IMR-90 (cell line): ENCODE results near the gene RERE. TPM values are rescaled to one million over a fixed set of nuclear protein-coding genes. Genes with fewer than 3 reads are reported as not detected.
A peak's percentile ranks its signal among the peaks of the same experiment; 100 is the strongest.

Experiments used
- ATAC-seq: fragments of 200-7000 bp; cut with Tn5 transposase; 2 replicates; pipeline ENCODE4 v1.9.1; 2020; ENCODE audit warnings: low read depth, mild to moderate bottlenecking, moderate library complexity
- BruUV-seq: library from RNA; stranded (reverse); fragments of 400-500 nt; replicated peaks from 2 replicates; lab custom pipeline; 2021; lab: Mats Ljungman, UMichigan
- CTCF ChIA-PET: fragments of 300-600 bp; formaldehyde crosslinking; extraction: SDS; loops from one replicate; lab custom pipeline; 2021; ENCODE audit warnings: antibody characterized with exemption; lab: Yijun Ruan, JAX
- POLR2A ChIA-PET: fragments of 300-600 bp; sonication (Branson Sonifier 250); formaldehyde crosslinking; loops from one replicate; lab custom pipeline; 2022; ENCODE audit warnings: antibody characterized with exemption; ENCODE audit not compliant: unreplicated experiment; lab: Charles Lee
- DNase-seq: peaks from one replicate; pipeline ENCODE4 v3.0.0; 2013
- H2AFZ ChIP-seq: replicated peaks from 2 replicates; pipeline ENCODE3; 2013; ENCODE audit warnings: low read length, mild to moderate bottlenecking; ENCODE audit not compliant: poor library complexity
- H2AK5ac ChIP-seq: 2 replicates; pipeline ENCODE4 v1.6.1; 2013; ENCODE audit warnings: low read depth, low read length, inconsistent platforms
- H2AK9ac ChIP-seq: replicated peaks from 2 replicates; pipeline ENCODE3; 2013; ENCODE audit warnings: mild to moderate bottlenecking, low read depth, low read length, moderate library complexity; ENCODE audit not compliant: poor library complexity
- H2BK120ac ChIP-seq: 2 replicates; pipeline ENCODE4 v1.6.1; 2013; ENCODE audit warnings: low read depth, low read length, inconsistent platforms
- H2BK15ac ChIP-seq: 3 replicates; pipeline ENCODE4 v1.6.1; 2013; ENCODE audit warnings: low read depth, low read length, inconsistent platforms
- H2BK20ac ChIP-seq: 2 replicates; pipeline ENCODE4 v1.6.1; 2013; ENCODE audit warnings: low read depth, mild to moderate bottlenecking, inconsistent platforms, low read length, moderate library complexity
- H2BK5ac ChIP-seq: 2 replicates; pipeline ENCODE4 v1.6.1; 2013; ENCODE audit warnings: mild to moderate bottlenecking, low read depth, low read length, inconsistent platforms; ENCODE audit not compliant: poor library complexity, severe bottlenecking
- H3K14ac ChIP-seq: replicated peaks from 2 replicates; pipeline ENCODE4 v1.6.1; 2013; ENCODE audit warnings: low read depth, low read length, inconsistent platforms
- H3K18ac ChIP-seq: 2 replicates; pipeline ENCODE4 v1.6.1; 2013; ENCODE audit warnings: low read depth, low read length, control low read depth
- H3K23ac ChIP-seq: 2 replicates; pipeline ENCODE4 v1.6.1; 2013; ENCODE audit warnings: low read depth, low read length, inconsistent platforms
- H3K27ac ChIP-seq: 2 replicates; pipeline ENCODE4 v1.5.1; 2013; ENCODE audit warnings: mild to moderate bottlenecking, control low read depth, low read length; ENCODE audit not compliant: insufficient read depth
- H3K27me3 ChIP-seq: 2 replicates; pipeline ENCODE4 v1.6.1; 2013; ENCODE audit warnings: low read length; ENCODE audit not compliant: control insufficient read depth, insufficient read depth
- H3K36me3 ChIP-seq: 2 replicates; pipeline ENCODE4 v1.6.1; 2013; ENCODE audit warnings: low read length, mixed read lengths; ENCODE audit not compliant: control insufficient read depth, insufficient read depth
- H3K4ac ChIP-seq: 2 replicates; pipeline ENCODE4 v1.6.1; 2013; ENCODE audit warnings: low read depth, low read length, inconsistent platforms
- H3K4me1 ChIP-seq: 2 replicates; pipeline ENCODE4 v1.6.1; 2013; ENCODE audit warnings: low read length, mixed read lengths; ENCODE audit not compliant: control insufficient read depth, insufficient read depth
- H3K4me2 ChIP-seq: 2 replicates; pipeline ENCODE4 v1.6.1; 2013; ENCODE audit warnings: low read depth, mild to moderate bottlenecking, control low read depth, low read length, moderate library complexity
- H3K4me3 ChIP-seq: 2 replicates; pipeline ENCODE4 v1.5.1; 2013; ENCODE audit warnings: low read depth, mild to moderate bottlenecking, control low read depth, low read length, moderate library complexity; ENCODE audit not compliant: insufficient read depth
- H3K56ac ChIP-seq: 2 replicates; pipeline ENCODE4 v1.6.1; 2013; ENCODE audit warnings: low read length, inconsistent platforms; ENCODE audit not compliant: insufficient read depth; ENCODE audit errors: extremely low read depth
- H3K79me1 ChIP-seq, 2 experiments: 2 replicates each; pipeline ENCODE4 v1.6.1; 2013; ENCODE audit warnings: low read length in 2 of 2, inconsistent platforms in 1 of 2, low read depth in 1 of 2
- H3K9ac ChIP-seq: 2 replicates; pipeline ENCODE4 v1.6.1; 2013; ENCODE audit warnings: low read depth, low read length, control low read depth
- H3K9me1 ChIP-seq: 2 replicates; pipeline ENCODE4 v1.6.1; 2013; ENCODE audit warnings: low read length, inconsistent platforms; ENCODE audit not compliant: insufficient read depth
- H3K9me3 ChIP-seq: 2 replicates; pipeline ENCODE4 v1.6.1; 2013; ENCODE audit warnings: low read length; ENCODE audit not compliant: control insufficient read depth, insufficient read depth
- H4K20me1 ChIP-seq: 2 replicates; pipeline ENCODE4 v1.6.1; 2013; ENCODE audit warnings: low read length, inconsistent platforms; ENCODE audit not compliant: insufficient read depth
- H4K5ac ChIP-seq: 2 replicates; pipeline ENCODE4 v1.6.1; 2013; ENCODE audit warnings: mild to moderate bottlenecking, low read depth, low read length, control low read depth
- H4K8ac ChIP-seq, 2 experiments: 2 replicates each; pipeline ENCODE4 v1.6.1; 2013; ENCODE audit warnings: low read depth in 2 of 2, low read length in 2 of 2, control low read depth in 1 of 2, inconsistent platforms in 1 of 2
- H4K91ac ChIP-seq: 2 replicates; pipeline ENCODE4 v1.6.1; 2013; ENCODE audit warnings: low read depth, low read length, inconsistent platforms; ENCODE audit not compliant: insufficient read depth
- BHLHE40 ChIP-seq: fragments of 150-350 bp; IDR thresholded peaks from 2 replicates; pipeline ENCODE4 v1.6.1; 2016; ENCODE audit warnings: mild to moderate bottlenecking, low read depth, low read length
- CEBPB ChIP-seq: IDR thresholded peaks from 2 replicates; pipeline ENCODE4 v1.6.1; 2012; ENCODE audit warnings: low read depth, low read length, improper control_type of control experiment
- CHD1 ChIP-seq: IDR thresholded peaks from 2 replicates; pipeline ENCODE4 v1.6.1; 2012; ENCODE audit warnings: low read depth, low read length, improper control_type of control experiment
- FOS ChIP-seq: fragments of 150-350 bp; IDR thresholded peaks from 2 replicates; pipeline ENCODE4 v1.6.1; 2016; ENCODE audit warnings: low read depth, low read length
- MAFK ChIP-seq: IDR thresholded peaks from 2 replicates; pipeline ENCODE4 v1.6.1; 2012; ENCODE audit warnings: low read depth, low read length, improper control_type of control experiment
- MAZ ChIP-seq: IDR thresholded peaks from 2 replicates; pipeline ENCODE4 v1.6.1; 2012; ENCODE audit warnings: low read depth, mild to moderate bottlenecking, low read length, improper control_type of control experiment, moderate library complexity, borderline replicate concordance
- MXI1 ChIP-seq: IDR thresholded peaks from 2 replicates; pipeline ENCODE4 v1.6.1; 2012; ENCODE audit warnings: low read depth, mild to moderate bottlenecking, low read length, moderate library complexity, borderline replicate concordance
- NFE2L2 ChIP-seq: fragments of 150-350 bp; IDR thresholded peaks from 2 replicates; pipeline ENCODE4 v1.6.1; 2016; ENCODE audit warnings: low read depth, mild to moderate bottlenecking, low read length
- POLR2A ChIP-seq: IDR thresholded peaks from 2 replicates; pipeline ENCODE4 v1.6.1; 2012; ENCODE audit warnings: mild to moderate bottlenecking, low read depth, low read length
- RAD21 ChIP-seq: IDR thresholded peaks from 2 replicates; pipeline ENCODE4 v1.6.1; 2012; ENCODE audit warnings: low read length, improper control_type of control experiment
- RCOR1 ChIP-seq: IDR thresholded peaks from 2 replicates; pipeline ENCODE4 v1.6.1; 2012; ENCODE audit warnings: mild to moderate bottlenecking, low read length, improper control_type of control experiment; ENCODE audit not compliant: insufficient replicate concordance
- SMC3 ChIP-seq: fragments of 150-350 bp; IDR thresholded peaks from 2 replicates; pipeline ENCODE4 v1.6.1; 2016; ENCODE audit warnings: low read depth, mild to moderate bottlenecking, antibody characterized with exemption, low read length, moderate library complexity
- WGBS, 2 experiments: methylation state at CpG; one replicate each; pipeline versions ENCODE4 v1.1.5 to v1.1.7; 2013; ENCODE audit warnings: missing lambda C conversion rate in 2 of 2; ENCODE audit not compliant: insufficient read length in 1 of 2; ENCODE audit errors: extremely low coverage in 2 of 2; 5-methylcytosine and 5-hydroxymethylcytosine counted together
- dilution Hi-C: fragments of 300-500 bp; cut with HindIII; formaldehyde crosslinking; loops from one replicate; pipeline ENCODE4 v1.14.3; 2018; ENCODE audit warnings: low sequenced_read_pairs; ENCODE audit not compliant: unreplicated experiment
- in situ Hi-C: fragments of 300-500 bp; cut with MboI; formaldehyde crosslinking; loops from 3 replicates; pipeline ENCODE4 v1.14.3; 2019; ENCODE audit warnings: low sequenced_read_pairs, inconsistent platforms, mixed read lengths
- intact Hi-C: fragments of 100-400 bp; cut with micrococcal nuclease; formaldehyde crosslinking; loops from 2 replicates; pipeline ENCODE4 v1.10.0; 2022
- polyA plus RNA-seq, 3 experiments: library from polyadenylated mRNA; depleted of rRNA; stranded (reverse); fragments of >200 nt; gene quantifications; 2 replicates each; pipeline ENCODE4 v1.2.3, GENCODE V29; 2012; ENCODE audit warnings: low replicate concordance in 1 of 3
- total RNA-seq: library from RNA; depleted of rRNA; stranded (reverse); fragments of >200 nt; gene quantifications from 2 replicates; pipeline ENCODE4 v1.2.3, GENCODE V29; 2012
- TF ChIP-seq, protein P1 (sequence below): fragments of 150-350 bp; IDR thresholded peaks from 2 replicates; pipeline ENCODE4 v1.6.1; 2016; ENCODE audit warnings: low read depth, mild to moderate bottlenecking, low read length, moderate library complexity, borderline replicate concordance
- TF ChIP-seq, protein P2 (sequence below): conservative IDR thresholded peaks from 2 replicates; pipeline ENCODE4 v1.5.1; 2012; ENCODE audit warnings: mild to moderate bottlenecking, low read depth, low read length, improper control_type of control experiment

RERE gene
- total and polyA plus RNA-seq, 2 of the 4 experiments (the other 2 are of a cell fraction): 11.5 to 25.1 TPM

DNA sequence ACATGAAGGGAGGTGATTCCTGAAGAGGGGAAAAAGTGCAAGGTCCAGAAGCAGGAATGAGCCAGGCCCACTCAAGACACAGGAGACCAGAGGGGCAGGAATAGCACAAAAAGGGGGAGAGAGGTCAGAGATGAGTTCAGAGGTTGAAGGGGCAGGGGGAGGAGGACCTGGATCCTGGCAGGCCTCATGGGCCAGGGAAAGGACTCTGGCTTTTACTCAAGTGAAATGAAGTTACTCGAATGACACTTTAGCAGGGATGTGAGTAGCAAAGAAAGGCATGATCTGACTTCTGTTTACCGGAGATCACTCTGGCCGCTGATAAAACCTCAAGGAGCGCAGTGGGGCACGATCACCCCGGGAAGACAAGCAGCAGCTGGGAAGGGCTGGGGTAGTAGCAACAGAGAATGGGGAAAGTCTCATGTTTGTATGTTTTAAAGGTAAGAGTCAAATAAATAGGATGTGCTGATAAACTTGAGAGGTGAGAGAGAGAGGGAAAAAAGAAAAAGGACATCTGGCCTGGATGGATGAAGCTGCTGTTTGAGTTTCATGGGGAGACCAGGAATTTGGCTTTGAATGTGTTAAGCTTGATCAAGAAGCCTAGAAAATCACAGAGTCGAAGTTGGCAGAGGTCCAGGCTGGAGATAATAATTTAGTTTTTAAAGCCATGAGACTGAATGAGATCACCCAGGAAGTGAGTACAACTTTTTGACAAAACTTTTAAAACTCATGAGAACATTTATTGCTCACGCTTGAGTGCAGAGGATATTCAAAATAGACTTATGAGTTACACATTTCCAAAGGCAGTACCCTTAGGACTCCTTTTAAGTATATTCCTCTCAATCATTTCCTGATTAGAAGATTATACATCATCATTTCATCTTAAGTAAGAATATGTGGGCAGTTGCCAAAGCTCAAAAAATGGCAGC, 156.0 kb downstream of the RERE start:
- H3K9me3 ChIP-seq: no peaks in the 10 kb centered on the region
- DNase-seq (peak; percentile 91), ATAC-seq (peak; percentile 52)
- WGBS, 2 experiments: 7% methylated on average over 6 of the region's 8 CpGs; no CpG with 5 or more reads in 1 of the 2 experiments
- H3K4me1 ChIP-seq: peaks cover 36% of the 10 kb centered on the region
- peaks cover 66% of the 10 kb centered on the region for H4K20me1 ChIP-seq
- H3K23ac ChIP-seq: peak overlapping the region; percentile 61
- H2BK120ac ChIP-seq: peak overlapping the region; percentile 88
- H3K27ac ChIP-seq: peak overlapping the region; percentile 95
- peak overlapping the region; percentile 51 for H3K56ac ChIP-seq
- H3K27me3 ChIP-seq: no peaks in the 10 kb centered on the region
- H3K4me3 ChIP-seq: peak overlapping the region; percentile 2; the same call in 1 of the 2 replicates
- H3K18ac ChIP-seq: peak overlapping the region; percentile 78
- H3K4me2 ChIP-seq: peak overlapping the region; percentile 84
- H4K8ac ChIP-seq: peak overlapping the region; percentile 60 to 77
- ChIA-PET POLR2A (no interaction called here), CTCF (interaction anchor here (1.1 to 1.2 kb wide), 2 partner anchors 91 to 151 kb away, joined by 3 read pairs; no protein-coding TSS in a partner anchor)
- no TSS peak for BruUV-seq
- peak overlapping the region; percentile 73 for H2BK20ac ChIP-seq
- intact Hi-C loops: loop anchor here (2.0 to 10.0 kb wide), 2 partner anchors 35 to 287 kb away; no protein-coding TSS in a partner anchor
- peak overlapping the region; percentile 71 for H3K9ac ChIP-seq
- peak overlapping the region; percentile 64 for H4K91ac ChIP-seq
- H2AK5ac ChIP-seq: peak overlapping the region; percentile 83
- dilution Hi-C loops: no loop called here
- peak overlapping the region; percentile 35; the same call in 2 of the 3 replicates for H2BK15ac ChIP-seq
- no peaks in the 10 kb centered on the region for H3K36me3 ChIP-seq
- in situ Hi-C loops: no loop called here
- peak overlapping the region; percentile 59 for H3K14ac ChIP-seq
- H3K9me1 ChIP-seq: peaks cover 37% of the 10 kb centered on the region
- H2AK9ac ChIP-seq: peak overlapping the region; percentile 10
- peak overlapping the region; percentile 91 for H2BK5ac ChIP-seq
- peak overlapping the region; percentile 36 for H4K5ac ChIP-seq
- peaks cover 39 to 73% of the 10 kb centered on the region in 2 experiments for H3K79me1 ChIP-seq
- peak overlapping the region; percentile 3 for H2AFZ ChIP-seq
- H3K4ac ChIP-seq: peak overlapping the region; percentile 87
- no peak for TF ChIP-seq SMC3
- no peak for TF ChIP-seq RCOR1
- TF ChIP-seq CEBPB: no peak
- TF ChIP-seq FOS: no peak
- TF ChIP-seq RAD21: no peak; the same call in 1 of the 2 replicates
- no peak for TF ChIP-seq MAFK
- TF ChIP-seq MAZ: 0 out of 2 replicates have a peak, but pooled peaks have one; percentile 21
- TF ChIP-seq MXI1: no peak
- no peak for TF ChIP-seq NFE2L2
- TF ChIP-seq CHD1: no peak
- TF ChIP-seq BHLHE40: peak; percentile 22; the same call in 1 of the 2 replicates
- TF ChIP-seq, protein P1, sequence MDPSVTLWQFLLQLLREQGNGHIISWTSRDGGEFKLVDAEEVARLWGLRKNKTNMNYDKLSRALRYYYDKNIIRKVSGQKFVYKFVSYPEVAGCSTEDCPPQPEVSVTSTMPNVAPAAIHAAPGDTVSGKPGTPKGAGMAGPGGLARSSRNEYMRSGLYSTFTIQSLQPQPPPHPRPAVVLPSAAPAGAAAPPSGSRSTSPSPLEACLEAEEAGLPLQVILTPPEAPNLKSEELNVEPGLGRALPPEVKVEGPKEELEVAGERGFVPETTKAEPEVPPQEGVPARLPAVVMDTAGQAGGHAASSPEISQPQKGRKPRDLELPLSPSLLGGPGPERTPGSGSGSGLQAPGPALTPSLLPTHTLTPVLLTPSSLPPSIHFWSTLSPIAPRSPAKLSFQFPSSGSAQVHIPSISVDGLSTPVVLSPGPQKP: no peak
- peak; percentile 29; the same call in 1 of the 2 replicates for TF ChIP-seq POLR2A
- TF ChIP-seq, protein P2, sequence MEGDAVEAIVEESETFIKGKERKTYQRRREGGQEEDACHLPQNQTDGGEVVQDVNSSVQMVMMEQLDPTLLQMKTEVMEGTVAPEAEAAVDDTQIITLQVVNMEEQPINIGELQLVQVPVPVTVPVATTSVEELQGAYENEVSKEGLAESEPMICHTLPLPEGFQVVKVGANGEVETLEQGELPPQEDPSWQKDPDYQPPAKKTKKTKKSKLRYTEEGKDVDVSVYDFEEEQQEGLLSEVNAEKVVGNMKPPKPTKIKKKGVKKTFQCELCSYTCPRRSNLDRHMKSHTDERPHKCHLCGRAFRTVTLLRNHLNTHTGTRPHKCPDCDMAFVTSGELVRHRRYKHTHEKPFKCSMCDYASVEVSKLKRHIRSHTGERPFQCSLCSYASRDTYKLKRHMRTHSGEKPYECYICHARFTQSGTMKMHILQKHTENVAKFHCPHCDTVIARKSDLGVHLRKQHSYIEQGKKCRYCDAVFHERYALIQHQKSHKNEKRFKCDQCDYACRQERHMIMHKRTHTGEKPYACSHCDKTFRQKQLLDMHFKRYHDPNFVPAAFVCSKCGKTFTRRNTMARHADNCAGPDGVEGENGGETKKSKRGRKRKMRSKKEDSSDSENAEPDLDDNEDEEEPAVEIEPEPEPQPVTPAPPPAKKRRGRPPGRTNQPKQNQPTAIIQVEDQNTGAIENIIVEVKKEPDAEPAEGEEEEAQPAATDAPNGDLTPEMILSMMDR: no peak
